Measurements from ENCODE around the gene INO80D. TPM values are rescaled to one million over a fixed set of nuclear protein-coding genes. Genes with fewer than 3 reads are reported as not detected.
"Not testable (repeated sequence)": the region's sequence is repeated elsewhere in the genome, so short reads cannot be mapped to it uniquely, and the experiment has no call there.

INO80D gene
- total RNA-seq, 1 donor from 2014 or later: 29.4 TPM

GRCh38 chr2:206051912-206052311, 34.1 kb downstream of the INO80D start:
- TF ChIP-seq CTCF (IDR thresholded peaks at IDR 0.05): no peak
- ATAC-seq (no peak), DNase-seq (no peak)
- Histone ChIP-seq H3K36me3 (peaks cover 30% of the 10 kb centered on the region), H3K27me3 (no peaks in the 10 kb centered on the region), H3K4me1 (no peaks in the 10 kb centered on the region), H3K27ac (no peak overlapping the region), H3K9me3 (no peaks in the 10 kb centered on the region), H3K4me3 (no peak overlapping the region)
- intact Hi-C loops (cut with DNase I): no loop called here

- no peak for TF ChIP-seq CTCF (IDR thresholded peaks at IDR 0.05)
- intact Hi-C loops (cut with DNase I): no loop called here
These were observed 36.6 kb downstream of the INO80D start for GRCh38 chr2:206049392-206049791.

GRCh38 chr2:206045251-206045650, 40.7 kb downstream of the INO80D start:
- H3K27ac ChIP-seq: no peak overlapping the region
- ATAC-seq: no peak
- peaks cover 40% of the 10 kb centered on the region for H3K36me3 ChIP-seq
- no peaks in the 10 kb centered on the region for H3K9me3 ChIP-seq
- intact Hi-C loops (cut with DNase I): no loop called here
- DNase-seq: no peak
- H3K4me3 ChIP-seq: no peak overlapping the region
- no peaks in the 10 kb centered on the region for H3K4me1 ChIP-seq
- no peaks in the 10 kb centered on the region for H3K27me3 ChIP-seq
- TF ChIP-seq CTCF (IDR thresholded peaks at IDR 0.05): no peak

More at GRCh38 chr2:206049392-206049791, 36.6 kb downstream of the INO80D start:
- ATAC-seq: no peak
- Histone ChIP-seq H3K27me3 (no peaks in the 10 kb centered on the region), H3K4me3 (no peak overlapping the region), H3K36me3 (peaks cover 29% of the 10 kb centered on the region), H3K9me3 (no peaks in the 10 kb centered on the region), H3K4me1 (no peaks in the 10 kb centered on the region), H3K27ac (no peak overlapping the region)
- no peak for DNase-seq

- Histone ChIP-seq H3K4me3 (no peak overlapping the region), H3K27ac (no peak overlapping the region), H3K9me3 (no peaks in the 10 kb centered on the region), H3K36me3 (peaks cover 47% of the 10 kb centered on the region), H3K27me3 (no peaks in the 10 kb centered on the region), H3K4me1 (no peaks in the 10 kb centered on the region)
- intact Hi-C loops (cut with DNase I): no loop called here
- TF ChIP-seq CTCF (IDR thresholded peaks at IDR 0.05): no peak
- ATAC-seq (no peak), DNase-seq (no peak)
These were observed 45.4 kb downstream of the INO80D start for GRCh38 chr2:206040525-206040924.

- DNase-seq; ATAC-seq; intact Hi-C loops (cut with DNase I); H3K27me3 ChIP-seq; H3K4me3 ChIP-seq; H3K9me3 ChIP-seq; H3K4me1 ChIP-seq; H3K27ac ChIP-seq: not testable (repeated sequence)
- H3K36me3 ChIP-seq: peaks cover 17% of the 10 kb centered on the region
These were observed 50.6 kb downstream of the INO80D start for GRCh38 chr2:206035393-206035792.

- DNase-seq; intact Hi-C loops (cut with DNase I); ATAC-seq; H3K9me3 ChIP-seq; H3K4me3 ChIP-seq; H3K4me1 ChIP-seq; H3K27ac ChIP-seq; H3K27me3 ChIP-seq: not testable (repeated sequence)
- H3K36me3 ChIP-seq: peaks cover 14% of the 10 kb centered on the region
These were observed 52.5 kb downstream of the INO80D start for GRCh38 chr2:206033452-206033851.

GRCh38 chr2:206031950-206032567, 53.9 kb downstream of the INO80D start:
- TF ChIP-seq CTCF (IDR thresholded peaks at IDR 0.05): no peak
- Histone ChIP-seq H3K36me3 (peaks cover 24% of the 10 kb centered on the region), H3K4me3 (no peak overlapping the region), H3K27ac (no peak overlapping the region), H3K27me3 (no peaks in the 10 kb centered on the region), H3K4me1 (no peaks in the 10 kb centered on the region), H3K9me3 (no peaks in the 10 kb centered on the region)
- intact Hi-C loops (cut with DNase I): no loop called here
- DNase-seq: no peak
- ATAC-seq: no peak
